PC-9 (cell line): ENCODE data around the gene DNAJB8. TPM values are rescaled to one million over a fixed set of nuclear protein-coding genes. Genes with fewer than 3 reads are reported as not detected.

ENCODE experiments used
- BruUV-seq: library from RNA; stranded (reverse); fragments of 400-500 nt; replicated peaks from 2 replicates; lab custom pipeline; 2021; lab: Mats Ljungman, UMichigan
- CTCF ChIA-PET: fragments of 300-600 bp; sonication (Branson Sonifier 250); formaldehyde crosslinking; loops from one replicate; lab custom pipeline; 2022; ENCODE audit warnings: antibody characterized with exemption; lab: Charles Lee
- POLR2A ChIA-PET: fragments of 300-600 bp; sonication (Branson Sonifier 250); formaldehyde crosslinking; loops from one replicate; lab custom pipeline; 2022; ENCODE audit warnings: antibody characterized with exemption; ENCODE audit not compliant: unreplicated experiment; lab: Charles Lee
- DNase-seq, 2 experiments: peaks; one replicate each; pipeline versions ENCODE4 v3.0.0 to v3.0.0-alpha.2; 2015 to 2022; ENCODE audit warnings: mixed read lengths in 1 of 2
- H2AFZ ChIP-seq: fragments of 200-600 bp; sonication (generic); 2 replicates; pipeline ENCODE4 v1.8.1; 2017; ENCODE audit warnings: antibody characterized with exemption
- H3F3A ChIP-seq: fragments of 200-600 bp; sonication (generic); 2 replicates; pipeline ENCODE4 v1.8.1; 2017; ENCODE audit warnings: antibody characterized with exemption, mild to moderate bottlenecking, low read depth; ENCODE audit not compliant: insufficient read depth
- H3K27ac ChIP-seq: fragments of 200-600 bp; sonication (generic); 2 replicates; pipeline ENCODE4 v1.6.1; 2016; ENCODE audit warnings: mixed run types
- H3K27me3 ChIP-seq: fragments of 200-600 bp; sonication (generic); 2 replicates; pipeline ENCODE4 v1.6.1; 2016; ENCODE audit warnings: low read depth, mixed run types; ENCODE audit not compliant: insufficient read depth
- H3K36me3 ChIP-seq: fragments of 200-600 bp; sonication (generic); 2 replicates; pipeline ENCODE4 v1.6.1; 2016; ENCODE audit warnings: low read depth, mixed run types
- H3K4me1 ChIP-seq: fragments of 200-600 bp; sonication (generic); replicated peaks from 2 replicates; pipeline ENCODE4 v1.6.1; 2016; ENCODE audit warnings: mixed run types; ENCODE audit not compliant: insufficient read depth
- H3K4me2 ChIP-seq: fragments of 200-600 bp; sonication (generic); 2 replicates; pipeline ENCODE4 v1.6.1; 2017; ENCODE audit warnings: mixed run types
- H3K4me3 ChIP-seq: fragments of 200-600 bp; sonication (generic); 2 replicates; pipeline ENCODE4 v1.6.1; 2016; ENCODE audit warnings: mixed run types
- H3K79me2 ChIP-seq: fragments of 200-600 bp; sonication (generic); 2 replicates; pipeline ENCODE4 v1.6.1; 2017; ENCODE audit warnings: low read depth, mixed run types
- H3K9me2 ChIP-seq: fragments of 200-600 bp; sonication (generic); 2 replicates; pipeline ENCODE4 v1.8.1; 2017; ENCODE audit warnings: mild to moderate bottlenecking; ENCODE audit not compliant: insufficient read depth
- H3K9me3 ChIP-seq: fragments of 200-600 bp; sonication (generic); 2 replicates; pipeline ENCODE4 v1.8.1; 2016; ENCODE audit warnings: low read depth; ENCODE audit not compliant: insufficient read depth
- H4K20me1 ChIP-seq: fragments of 200-600 bp; sonication (generic); 2 replicates; pipeline ENCODE4 v1.8.1; 2017; ENCODE audit not compliant: insufficient read depth
- EZH2 ChIP-seq: fragments of 200-600 bp; sonication (generic); IDR thresholded peaks from 2 replicates; pipeline ENCODE4 v1.8.0; 2017; ENCODE audit warnings: antibody characterized with exemption, low read depth
- intact Hi-C: fragments of 100-400 bp; cut with micrococcal nuclease; formaldehyde crosslinking; loops from one replicate; pipeline ENCODE4 v1.10.0; 2022; ENCODE audit not compliant: unreplicated experiment
- total RNA-seq: library from RNA; stranded (reverse); gene quantifications from 2 replicates; pipeline ENCODE4 v1.2.3, GENCODE V29; 2021
- TF ChIP-seq, protein P1 (sequence below): fragments of 200-600 bp; sonication (generic); conservative IDR thresholded peaks from 2 replicates; pipeline ENCODE4 v1.6.1; 2017; ENCODE audit warnings: mixed run types, antibody characterized with exemption, mild to moderate bottlenecking, moderate library complexity

Gene DNAJB8
- total RNA-seq, 1 experiment from 2014 or later: not detected

DNA sequence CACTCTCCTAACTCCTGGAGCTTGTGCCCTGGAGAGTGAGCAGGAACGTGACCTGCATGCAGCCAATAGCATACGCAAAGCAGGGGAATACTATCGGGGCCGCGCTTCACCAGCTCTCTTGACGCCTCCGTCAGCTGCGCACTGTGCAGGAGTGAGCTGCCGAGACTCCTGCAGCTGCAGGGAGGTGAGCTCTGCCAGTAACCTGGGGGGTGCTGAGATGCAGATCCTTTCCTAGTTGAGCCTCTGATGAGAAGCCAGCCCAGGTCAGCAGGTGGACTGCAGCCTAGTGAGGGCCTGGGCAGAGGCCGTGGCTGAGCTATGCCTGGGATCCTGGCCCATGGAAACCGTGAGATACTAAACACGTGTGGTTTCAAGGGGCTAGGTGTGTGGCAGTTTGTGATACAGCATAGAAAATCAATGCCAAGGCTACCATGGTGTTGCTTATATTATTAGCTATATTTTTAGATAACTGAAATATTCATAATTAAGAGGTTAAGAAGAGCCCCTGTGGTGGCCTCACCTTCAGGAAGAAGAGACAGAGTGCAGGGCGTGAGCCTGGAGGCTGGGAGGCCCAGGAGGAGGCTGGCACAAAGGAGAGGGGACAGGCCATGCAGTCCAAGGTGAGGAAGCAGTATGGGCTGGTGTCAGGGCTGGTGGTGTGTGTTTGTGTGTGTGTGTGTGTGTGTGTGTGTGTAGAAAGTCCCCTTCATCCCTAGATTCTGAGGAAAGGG is 5.9 kb upstream of the DNAJB8 start:
- Histone ChIP-seq H3K9me3 (no peaks in the 10 kb centered on the region), H3K79me2 (no peaks in the 10 kb centered on the region), H3K36me3 (no peaks in the 10 kb centered on the region), H3K27me3 (peaks cover 5% of the 10 kb centered on the region; the same call in 1 of the 2 replicates), H3K9me2 (no peaks in the 10 kb centered on the region), H4K20me1 (no peaks in the 10 kb centered on the region), H3K4me1 (no peaks in the 10 kb centered on the region), H3K4me2 (no peak overlapping the region), H2AFZ (no peak overlapping the region), H3F3A (no peaks in the 10 kb centered on the region), H3K4me3 (no peak overlapping the region), H3K27ac (no peak overlapping the region)
- no peak for DNase-seq
- intact Hi-C loops: no loop called here
- BruUV-seq: no TSS peak
- ChIA-PET CTCF (interaction anchor here (0.6 to 1.0 kb wide), 2 partner anchors 44 to 1354 kb away, joined by 3 read pairs; no protein-coding TSS in a partner anchor), POLR2A (no interaction called here)
- TF ChIP-seq, protein P1, sequence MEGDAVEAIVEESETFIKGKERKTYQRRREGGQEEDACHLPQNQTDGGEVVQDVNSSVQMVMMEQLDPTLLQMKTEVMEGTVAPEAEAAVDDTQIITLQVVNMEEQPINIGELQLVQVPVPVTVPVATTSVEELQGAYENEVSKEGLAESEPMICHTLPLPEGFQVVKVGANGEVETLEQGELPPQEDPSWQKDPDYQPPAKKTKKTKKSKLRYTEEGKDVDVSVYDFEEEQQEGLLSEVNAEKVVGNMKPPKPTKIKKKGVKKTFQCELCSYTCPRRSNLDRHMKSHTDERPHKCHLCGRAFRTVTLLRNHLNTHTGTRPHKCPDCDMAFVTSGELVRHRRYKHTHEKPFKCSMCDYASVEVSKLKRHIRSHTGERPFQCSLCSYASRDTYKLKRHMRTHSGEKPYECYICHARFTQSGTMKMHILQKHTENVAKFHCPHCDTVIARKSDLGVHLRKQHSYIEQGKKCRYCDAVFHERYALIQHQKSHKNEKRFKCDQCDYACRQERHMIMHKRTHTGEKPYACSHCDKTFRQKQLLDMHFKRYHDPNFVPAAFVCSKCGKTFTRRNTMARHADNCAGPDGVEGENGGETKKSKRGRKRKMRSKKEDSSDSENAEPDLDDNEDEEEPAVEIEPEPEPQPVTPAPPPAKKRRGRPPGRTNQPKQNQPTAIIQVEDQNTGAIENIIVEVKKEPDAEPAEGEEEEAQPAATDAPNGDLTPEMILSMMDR: no peak
- TF ChIP-seq EZH2: no peak

- H3K4me3 ChIP-seq: no peak overlapping the region
- H3K27ac ChIP-seq: no peak overlapping the region
- CTCF ChIA-PET: no interaction called here
Observed at GRCh38 chr3:128471720-128472119, 5.0 kb upstream of the DNAJB8 start.

GRCh38 chr3:128471110-128471509 is 4.4 kb upstream of the DNAJB8 start:
- intact Hi-C loops: no loop called here
- Histone ChIP-seq H3K4me2 (no peak overlapping the region), H3K27ac (no peak overlapping the region), H2AFZ (no peak overlapping the region), H3K4me1 (no peaks in the 10 kb centered on the region), H3K27me3 (peaks cover 14% of the 10 kb centered on the region; the same call in 1 of the 2 replicates), H3K9me2 (no peaks in the 10 kb centered on the region), H3K79me2 (no peaks in the 10 kb centered on the region), H3K9me3 (no peaks in the 10 kb centered on the region), H3F3A (no peaks in the 10 kb centered on the region), H3K36me3 (no peaks in the 10 kb centered on the region), H3K4me3 (no peak overlapping the region), H4K20me1 (no peaks in the 10 kb centered on the region)
- ChIA-PET CTCF (no interaction called here), POLR2A (no interaction called here)
- no peak for DNase-seq
- BruUV-seq: no TSS peak
- no peak for TF ChIP-seq EZH2

More at GRCh38 chr3:128471720-128472119, 5.0 kb upstream of the DNAJB8 start:
- intact Hi-C loops: no loop called here
- no peaks in the 10 kb centered on the region for H3F3A ChIP-seq
- H3K4me1 ChIP-seq: no peaks in the 10 kb centered on the region
- H4K20me1 ChIP-seq: no peaks in the 10 kb centered on the region
- H3K36me3 ChIP-seq: no peaks in the 10 kb centered on the region
- BruUV-seq: no TSS peak
- H3K4me2 ChIP-seq: no peak overlapping the region
- POLR2A ChIA-PET: no interaction called here
- TF ChIP-seq EZH2: no peak
- TF ChIP-seq, protein P1: no peak
- H3K27me3 ChIP-seq: peaks cover 9% of the 10 kb centered on the region; the same call in 1 of the 2 replicates
- no peaks in the 10 kb centered on the region for H3K9me2 ChIP-seq
- H3K9me3 ChIP-seq: no peaks in the 10 kb centered on the region
- no peaks in the 10 kb centered on the region for H3K79me2 ChIP-seq
- no peak overlapping the region for H2AFZ ChIP-seq
- no peak for DNase-seq
